ENCODE data around the gene PAMR1.
A peak's percentile ranks its signal among the peaks of the same experiment; 100 is the strongest.

PAMR1 gene

GRCh38 chr11:35403765-35404387 lies 121.5 kb downstream of the PAMR1 start:
- DNase-seq (ENCODE audit: low read depth, low spot score) = no peak

GRCh38 chr11:35402751-35403660 lies 122.4 kb downstream of the PAMR1 start:
- DNase-seq (ENCODE audit: low read depth, low spot score) = no peak

DNA sequence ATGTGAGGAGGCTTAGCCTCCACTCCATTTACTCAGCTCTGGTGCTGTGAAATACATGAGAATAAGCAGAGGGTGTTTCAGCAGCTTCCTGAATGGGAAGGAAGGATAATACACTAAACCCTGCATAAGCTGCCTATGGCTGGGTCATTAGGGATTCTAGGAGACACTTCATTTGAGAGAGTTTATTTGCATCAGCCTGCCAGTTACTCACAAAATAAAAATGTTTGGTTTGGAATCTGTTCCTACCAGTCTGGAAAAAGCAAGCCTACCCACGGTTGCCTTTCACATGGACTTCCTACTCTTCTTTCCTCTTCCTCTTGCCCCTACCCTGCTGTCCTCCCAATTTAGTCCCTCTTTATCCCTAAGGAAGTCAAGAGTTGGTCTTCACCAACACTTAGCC lies 126.5 kb downstream of the PAMR1 start:
- no peak for DNase-seq (ENCODE audit: low read depth, low spot score)

GRCh38 chr11:35394941-35395340 lies 130.5 kb downstream of the PAMR1 start:
- no peak for DNase-seq (ENCODE audit: low read depth, low spot score)

GRCh38 chr11:35393098-35393497 lies 132.3 kb downstream of the PAMR1 start:
- no peak for DNase-seq (ENCODE audit: low read depth, low spot score)

- DNase-seq (ENCODE audit: low read depth, low spot score) = peak; percentile 30
Measured at GRCh38 chr11:35391922-35392688, 133.3 kb downstream of the PAMR1 start.

DNA sequence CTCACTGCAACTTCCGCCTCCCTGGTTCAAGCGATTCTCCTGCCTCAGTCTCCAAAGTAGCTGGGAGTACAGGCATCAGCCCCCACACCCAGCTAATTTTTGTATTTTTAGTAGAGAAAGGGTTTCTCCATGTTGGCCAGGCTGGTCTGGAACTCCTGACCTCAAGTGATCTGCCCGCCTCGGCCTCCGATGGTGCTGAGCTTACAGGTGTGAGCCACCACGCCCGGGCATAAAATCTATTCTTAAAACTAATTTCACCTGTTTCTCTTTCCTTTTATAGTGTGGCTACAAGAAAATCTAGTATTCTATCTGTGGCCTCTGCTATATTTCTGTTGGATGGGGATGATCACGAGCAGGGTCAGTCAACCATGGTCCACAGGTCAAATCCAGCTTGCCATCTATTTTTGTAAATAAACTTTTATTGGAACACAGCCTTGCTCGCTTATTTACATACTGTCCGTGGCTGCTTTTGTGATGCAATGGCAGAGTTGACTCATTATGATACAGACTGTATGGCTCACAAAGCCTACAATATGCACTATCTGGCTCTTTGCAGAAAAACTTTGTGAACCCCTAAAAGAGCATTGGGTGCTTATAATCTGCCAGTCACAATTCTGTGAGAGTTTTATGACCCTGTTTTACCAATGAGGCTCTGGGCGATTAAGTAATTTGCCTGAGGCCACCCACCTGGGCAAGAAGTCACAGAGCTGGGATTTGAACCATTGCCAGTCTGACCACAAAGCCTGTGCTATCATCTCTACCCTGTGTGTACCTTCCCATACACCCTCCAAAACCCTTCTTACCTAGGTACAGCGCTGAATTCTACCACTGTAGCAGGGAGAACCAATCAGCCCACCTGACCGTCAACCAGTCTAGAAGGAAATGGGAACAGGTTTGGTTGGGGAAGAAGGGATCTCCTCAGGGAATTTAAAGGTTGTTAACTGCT lies 134.4 kb downstream of the PAMR1 start:
- DNase-seq (ENCODE audit: low read depth, low spot score) = no peak

DNA sequence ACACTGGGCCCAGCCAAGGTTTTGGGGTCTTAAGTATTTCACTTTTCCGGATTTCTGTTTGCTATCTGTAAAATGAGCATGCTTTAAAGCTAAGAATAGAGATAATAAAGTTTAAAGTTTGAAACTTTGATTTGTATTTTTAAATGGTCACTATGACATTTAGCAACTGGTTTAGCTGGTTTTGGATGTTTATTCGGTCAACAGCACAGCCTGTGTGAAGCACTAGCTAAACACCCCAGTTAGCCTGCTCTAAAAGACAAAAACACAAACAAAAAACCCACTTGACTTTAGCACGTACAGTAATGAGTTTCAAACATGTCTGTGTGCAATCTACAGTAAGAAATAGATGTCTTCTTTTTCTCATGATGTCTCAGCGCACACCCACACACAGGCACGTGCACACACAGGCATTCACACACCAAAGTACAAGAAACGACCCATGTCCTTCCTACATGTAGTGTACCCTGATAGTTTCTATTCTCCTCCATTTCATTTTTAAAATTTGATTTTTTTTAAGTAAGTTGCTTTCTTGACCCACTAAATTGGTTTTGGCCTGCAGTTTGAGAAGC lies 135.4 kb downstream of the PAMR1 start:
- no peak for DNase-seq (ENCODE audit: low read depth, low spot score)

- no peak for DNase-seq (ENCODE audit: low read depth, low spot score)
Measured at GRCh38 chr11:35389112-35389511, 136.3 kb downstream of the PAMR1 start.

- DNase-seq (ENCODE audit: low read depth, low spot score) = no peak
Measured at GRCh38 chr11:35388061-35388460, 137.4 kb downstream of the PAMR1 start.

GRCh38 chr11:35387111-35387982 lies 138.1 kb downstream of the PAMR1 start:
- no peak for DNase-seq (ENCODE audit: low read depth, low spot score)

DNA sequence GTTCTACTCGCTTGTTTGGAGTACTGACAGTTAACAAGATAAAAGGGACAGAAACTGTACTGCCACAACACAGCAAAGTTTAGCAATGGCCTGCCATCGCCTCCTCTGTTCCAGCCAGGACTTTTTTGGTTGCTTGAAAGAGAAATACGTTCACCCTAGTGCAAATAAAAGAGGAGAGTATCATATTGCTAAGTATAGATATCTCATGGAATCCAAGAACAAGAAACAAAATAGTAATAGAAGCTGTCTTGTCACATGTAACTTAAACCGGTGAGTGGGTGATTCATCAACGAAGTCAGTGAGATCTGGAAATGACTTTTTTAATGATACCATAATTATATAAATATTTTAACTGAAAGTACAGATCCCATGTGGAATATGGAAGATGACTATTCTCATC lies 141.5 kb downstream of the PAMR1 start:
- DNase-seq (ENCODE audit: low read depth, low spot score) = no peak
